DOHH2 (cell line): Measurements from ENCODE around the gene IL36A.

Source experiments
- H3F3A ChIP-seq: fragments of 200-600 bp; sonication (generic), shearing (Covaris generic); 2 replicates; pipeline ENCODE4 v1.6.0; 2016; ENCODE audit warnings: antibody characterized with exemption, mild to moderate bottlenecking; ENCODE audit not compliant: control insufficient read depth, insufficient read depth
- H3K27ac ChIP-seq: fragments of 200-600 bp; sonication (generic); 2 replicates; pipeline ENCODE4 v1.5.1; 2014; ENCODE audit warnings: low read depth, mild to moderate bottlenecking, low read length, moderate library complexity
- H3K27me3 ChIP-seq: fragments of 200-600 bp; sonication (generic); 2 replicates; pipeline ENCODE4 v1.6.1; 2014; ENCODE audit warnings: mild to moderate bottlenecking, low read length, mixed read lengths; ENCODE audit not compliant: control insufficient read depth
- H3K36me3 ChIP-seq: fragments of 200-600 bp; sonication (generic); 2 replicates; pipeline ENCODE4 v1.6.1; 2014; ENCODE audit warnings: mild to moderate bottlenecking, low read length, moderate library complexity, mixed read lengths; ENCODE audit not compliant: control insufficient read depth
- H3K4me1 ChIP-seq: fragments of 200-600 bp; sonication (generic); 2 replicates; pipeline ENCODE4 v1.6.1; 2014; ENCODE audit warnings: mild to moderate bottlenecking, low read length, mixed read lengths; ENCODE audit not compliant: control insufficient read depth
- H3K4me2 ChIP-seq: fragments of 200-600 bp; sonication (generic); 2 replicates; pipeline ENCODE4 v1.6.0; 2014; ENCODE audit warnings: mild to moderate bottlenecking, low read length, moderate library complexity
- H3K4me3 ChIP-seq: fragments of 200-600 bp; sonication (generic); 2 replicates; pipeline ENCODE4 v1.5.1; 2014; ENCODE audit warnings: mild to moderate bottlenecking, low read length, mixed read lengths
- H3K79me2 ChIP-seq: fragments of 200-600 bp; sonication (generic); 2 replicates; pipeline ENCODE4 v1.6.1; 2014; ENCODE audit warnings: mild to moderate bottlenecking, low read length, mixed read lengths; ENCODE audit not compliant: control insufficient read depth
- H3K9me2 ChIP-seq: fragments of 200-600 bp; sonication (generic); replicated peaks from 2 replicates; pipeline ENCODE4 v1.6.1; 2014; ENCODE audit warnings: mild to moderate bottlenecking, low read length, mixed read lengths; ENCODE audit not compliant: control insufficient read depth
- H3K9me3 ChIP-seq: fragments of 200-600 bp; sonication (generic); 2 replicates; pipeline ENCODE4 v1.6.1; 2014; ENCODE audit warnings: antibody characterized with exemption, low read length, mixed read lengths; ENCODE audit not compliant: control insufficient read depth, insufficient read depth
- H4K20me1 ChIP-seq: fragments of 200-600 bp; sonication (generic); 2 replicates; pipeline ENCODE4 v1.6.0; 2014; ENCODE audit warnings: low read depth, mild to moderate bottlenecking, antibody characterized with exemption, low read length, moderate library complexity; ENCODE audit not compliant: control insufficient read depth, insufficient read depth
- CTCF ChIP-seq: fragments of 200-600 bp; sonication (generic); IDR thresholded peaks from one replicate; pipeline ENCODE4 v1.5.1; 2014; ENCODE audit warnings: antibody characterized with exemption, mild to moderate bottlenecking, low read depth, low read length; ENCODE audit not compliant: poor library complexity, severe bottlenecking
- EZH2phosphoT487 ChIP-seq: fragments of 200-600 bp; sonication (generic); IDR thresholded peaks from 2 replicates; pipeline ENCODE4 v1.6.1; 2017; ENCODE audit warnings: borderline replicate concordance, mild to moderate bottlenecking, antibody characterized with exemption, low read length, moderate library complexity, mixed read lengths

The IL36A gene

GRCh38 chr2:113014067-113014466 is 8.8 kb downstream of the IL36A start:
- no peak for TF ChIP-seq CTCF
- no peak for TF ChIP-seq EZH2phosphoT487
- H3K27me3 ChIP-seq = peaks cover 3% of the 10 kb centered on the region; the same call in 1 of the 2 replicates
- no peak overlapping the region for H3K4me2 ChIP-seq
- H3K4me1 ChIP-seq = no peaks in the 10 kb centered on the region
- H3K9me2 ChIP-seq = no peaks in the 10 kb centered on the region
- H3K79me2 ChIP-seq = no peaks in the 10 kb centered on the region
- no peaks in the 10 kb centered on the region for H4K20me1 ChIP-seq
- H3F3A ChIP-seq = no peaks in the 10 kb centered on the region
- H3K4me3 ChIP-seq = no peak overlapping the region
- no peaks in the 10 kb centered on the region for H3K36me3 ChIP-seq
- H3K9me3 ChIP-seq = no peaks in the 10 kb centered on the region
- H3K27ac ChIP-seq = no peak overlapping the region

- Histone ChIP-seq H3K27ac (no peak overlapping the region), H4K20me1 (no peaks in the 10 kb centered on the region), H3F3A (no peaks in the 10 kb centered on the region), H3K9me2 (no peaks in the 10 kb centered on the region), H3K4me1 (no peaks in the 10 kb centered on the region), H3K79me2 (no peaks in the 10 kb centered on the region), H3K36me3 (no peaks in the 10 kb centered on the region), H3K4me2 (no peak overlapping the region), H3K9me3 (no peaks in the 10 kb centered on the region), H3K27me3 (peaks cover 3% of the 10 kb centered on the region; the same call in 1 of the 2 replicates), H3K4me3 (no peak overlapping the region)
- TF ChIP-seq CTCF (no peak), EZH2phosphoT487 (no peak)
Observed at GRCh38 chr2:113015042-113015441, 9.8 kb downstream of the IL36A start.

GRCh38 chr2:113015655-113016054 is 10.4 kb downstream of the IL36A start:
- Histone ChIP-seq H3K27me3 (peaks cover 3% of the 10 kb centered on the region; the same call in 1 of the 2 replicates), H4K20me1 (no peaks in the 10 kb centered on the region), H3K79me2 (no peaks in the 10 kb centered on the region), H3F3A (no peaks in the 10 kb centered on the region), H3K9me2 (no peaks in the 10 kb centered on the region), H3K9me3 (no peaks in the 10 kb centered on the region), H3K4me2 (no peak overlapping the region), H3K4me1 (no peaks in the 10 kb centered on the region), H3K36me3 (no peaks in the 10 kb centered on the region), H3K4me3 (no peak overlapping the region), H3K27ac (no peak overlapping the region)
- TF ChIP-seq EZH2phosphoT487 = no peak
- TF ChIP-seq CTCF = no peak
